WTC11 (cell line): ENCODE data around the gene HSF2BP.

ENCODE experiments used
- EMX1 ChIP-seq: fragments of 250-450 bp; sonication (Bioruptor Pico); IDR thresholded peaks from 2 replicates; pipeline ENCODE4 v1.8.0; 2021; ENCODE audit warnings: mild to moderate bottlenecking
- FOXK1 ChIP-seq: sonication (generic); formaldehyde crosslinking; IDR thresholded peaks from 2 replicates; pipeline ENCODE4 v1.8.0; 2022; ENCODE audit warnings: mild to moderate bottlenecking, moderate library complexity, missing genetic modification reagents
- HMGA2 ChIP-seq: fragments of 250-450 bp; sonication (Bioruptor Pico); IDR thresholded peaks from 2 replicates; pipeline ENCODE4 v1.4.0; 2021; ENCODE audit warnings: mild to moderate bottlenecking, moderate library complexity
- JUN ChIP-seq: sonication (generic); formaldehyde crosslinking; IDR thresholded peaks from 2 replicates; pipeline ENCODE4 v1.8.0; 2023; ENCODE audit warnings: mild to moderate bottlenecking, missing genetic modification reagents
- TF ChIP-seq, protein P1 (sequence below): fragments of 200-600 bp; IDR thresholded peaks from 2 replicates; pipeline ENCODE4 v1.8.0; 2022; ENCODE audit warnings: antibody characterized with exemption
- TF ChIP-seq, protein P2 (sequence below): sonication (generic); formaldehyde crosslinking; IDR thresholded peaks from 2 replicates; pipeline ENCODE4 v1.8.1; 2022; ENCODE audit warnings: low read depth, mild to moderate bottlenecking, moderate library complexity, missing genetic modification reagents, borderline replicate concordance
- TF ChIP-seq, protein P3 (sequence below): sonication (generic); formaldehyde crosslinking; conservative IDR thresholded peaks from 2 replicates; pipeline ENCODE4 v1.8.1; 2022; ENCODE audit warnings: mild to moderate bottlenecking, missing genetic modification reagents
- TF ChIP-seq, protein P4 (sequence below): sonication (generic); formaldehyde crosslinking; IDR thresholded peaks from 2 replicates; pipeline ENCODE4 v1.8.1; 2023; ENCODE audit warnings: mild to moderate bottlenecking, missing genetic modification reagents
- TF ChIP-seq, protein P5 (sequence below): sonication (generic); formaldehyde crosslinking; IDR thresholded peaks from 2 replicates; pipeline ENCODE4 v1.8.0; 2022; ENCODE audit warnings: mild to moderate bottlenecking, missing genetic modification reagents

DNA sequence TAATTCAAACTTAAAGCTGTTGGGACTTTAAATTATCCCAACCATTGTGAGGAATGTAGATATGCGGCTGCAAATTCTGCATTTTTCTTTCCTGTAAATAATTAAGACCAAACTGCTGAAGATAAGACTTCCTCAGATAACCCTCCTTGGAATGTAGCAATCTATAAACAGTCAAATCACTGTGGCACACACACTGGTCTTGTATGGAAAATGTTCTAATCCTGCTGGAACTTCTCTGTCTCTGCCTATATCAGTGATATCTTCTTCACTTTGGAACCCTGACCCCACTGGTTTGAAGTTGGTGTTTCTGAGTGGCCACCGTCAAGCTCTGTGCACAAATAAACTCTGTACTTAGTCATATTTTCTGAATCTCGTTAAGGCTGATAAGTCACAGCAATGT, 32.9 kb downstream of the HSF2BP start:
- TF ChIP-seq JUN (CRISPR knock-in tag), result no peak
- TF ChIP-seq, protein P1, sequence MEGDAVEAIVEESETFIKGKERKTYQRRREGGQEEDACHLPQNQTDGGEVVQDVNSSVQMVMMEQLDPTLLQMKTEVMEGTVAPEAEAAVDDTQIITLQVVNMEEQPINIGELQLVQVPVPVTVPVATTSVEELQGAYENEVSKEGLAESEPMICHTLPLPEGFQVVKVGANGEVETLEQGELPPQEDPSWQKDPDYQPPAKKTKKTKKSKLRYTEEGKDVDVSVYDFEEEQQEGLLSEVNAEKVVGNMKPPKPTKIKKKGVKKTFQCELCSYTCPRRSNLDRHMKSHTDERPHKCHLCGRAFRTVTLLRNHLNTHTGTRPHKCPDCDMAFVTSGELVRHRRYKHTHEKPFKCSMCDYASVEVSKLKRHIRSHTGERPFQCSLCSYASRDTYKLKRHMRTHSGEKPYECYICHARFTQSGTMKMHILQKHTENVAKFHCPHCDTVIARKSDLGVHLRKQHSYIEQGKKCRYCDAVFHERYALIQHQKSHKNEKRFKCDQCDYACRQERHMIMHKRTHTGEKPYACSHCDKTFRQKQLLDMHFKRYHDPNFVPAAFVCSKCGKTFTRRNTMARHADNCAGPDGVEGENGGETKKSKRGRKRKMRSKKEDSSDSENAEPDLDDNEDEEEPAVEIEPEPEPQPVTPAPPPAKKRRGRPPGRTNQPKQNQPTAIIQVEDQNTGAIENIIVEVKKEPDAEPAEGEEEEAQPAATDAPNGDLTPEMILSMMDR, result no peak
- TF ChIP-seq EMX1 (CRISPR knock-in tag), result no peak
- TF ChIP-seq, protein P2, sequence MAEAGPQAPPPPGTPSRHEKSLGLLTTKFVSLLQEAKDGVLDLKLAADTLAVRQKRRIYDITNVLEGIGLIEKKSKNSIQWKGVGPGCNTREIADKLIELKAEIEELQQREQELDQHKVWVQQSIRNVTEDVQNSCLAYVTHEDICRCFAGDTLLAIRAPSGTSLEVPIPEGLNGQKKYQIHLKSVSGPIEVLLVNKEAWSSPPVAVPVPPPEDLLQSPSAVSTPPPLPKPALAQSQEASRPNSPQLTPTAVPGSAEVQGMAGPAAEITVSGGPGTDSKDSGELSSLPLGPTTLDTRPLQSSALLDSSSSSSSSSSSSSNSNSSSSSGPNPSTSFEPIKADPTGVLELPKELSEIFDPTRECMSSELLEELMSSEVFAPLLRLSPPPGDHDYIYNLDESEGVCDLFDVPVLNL (CRISPR knock-in tag), result no peak
- TF ChIP-seq, protein P3, sequence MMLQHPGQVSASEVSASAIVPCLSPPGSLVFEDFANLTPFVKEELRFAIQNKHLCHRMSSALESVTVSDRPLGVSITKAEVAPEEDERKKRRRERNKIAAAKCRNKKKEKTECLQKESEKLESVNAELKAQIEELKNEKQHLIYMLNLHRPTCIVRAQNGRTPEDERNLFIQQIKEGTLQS (CRISPR knock-in tag), result no peak
- no peak for TF ChIP-seq FOXK1
- TF ChIP-seq, protein P4, sequence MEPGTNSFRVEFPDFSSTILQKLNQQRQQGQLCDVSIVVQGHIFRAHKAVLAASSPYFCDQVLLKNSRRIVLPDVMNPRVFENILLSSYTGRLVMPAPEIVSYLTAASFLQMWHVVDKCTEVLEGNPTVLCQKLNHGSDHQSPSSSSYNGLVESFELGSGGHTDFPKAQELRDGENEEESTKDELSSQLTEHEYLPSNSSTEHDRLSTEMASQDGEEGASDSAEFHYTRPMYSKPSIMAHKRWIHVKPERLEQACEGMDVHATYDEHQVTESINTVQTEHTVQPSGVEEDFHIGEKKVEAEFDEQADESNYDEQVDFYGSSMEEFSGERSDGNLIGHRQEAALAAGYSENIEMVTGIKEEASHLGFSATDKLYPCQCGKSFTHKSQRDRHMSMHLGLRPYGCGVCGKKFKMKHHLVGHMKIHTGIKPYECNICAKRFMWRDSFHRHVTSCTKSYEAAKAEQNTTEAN (CRISPR knock-in tag), result no peak
- TF ChIP-seq, protein P5, sequence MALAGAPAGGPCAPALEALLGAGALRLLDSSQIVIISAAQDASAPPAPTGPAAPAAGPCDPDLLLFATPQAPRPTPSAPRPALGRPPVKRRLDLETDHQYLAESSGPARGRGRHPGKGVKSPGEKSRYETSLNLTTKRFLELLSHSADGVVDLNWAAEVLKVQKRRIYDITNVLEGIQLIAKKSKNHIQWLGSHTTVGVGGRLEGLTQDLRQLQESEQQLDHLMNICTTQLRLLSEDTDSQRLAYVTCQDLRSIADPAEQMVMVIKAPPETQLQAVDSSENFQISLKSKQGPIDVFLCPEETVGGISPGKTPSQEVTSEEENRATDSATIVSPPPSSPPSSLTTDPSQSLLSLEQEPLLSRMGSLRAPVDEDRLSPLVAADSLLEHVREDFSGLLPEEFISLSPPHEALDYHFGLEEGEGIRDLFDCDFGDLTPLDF (CRISPR knock-in tag), result no peak
- TF ChIP-seq HMGA2 (CRISPR knock-in tag), result no peak
